ENCODE results near the gene SUPT6H.

SUPT6H gene

DNA sequence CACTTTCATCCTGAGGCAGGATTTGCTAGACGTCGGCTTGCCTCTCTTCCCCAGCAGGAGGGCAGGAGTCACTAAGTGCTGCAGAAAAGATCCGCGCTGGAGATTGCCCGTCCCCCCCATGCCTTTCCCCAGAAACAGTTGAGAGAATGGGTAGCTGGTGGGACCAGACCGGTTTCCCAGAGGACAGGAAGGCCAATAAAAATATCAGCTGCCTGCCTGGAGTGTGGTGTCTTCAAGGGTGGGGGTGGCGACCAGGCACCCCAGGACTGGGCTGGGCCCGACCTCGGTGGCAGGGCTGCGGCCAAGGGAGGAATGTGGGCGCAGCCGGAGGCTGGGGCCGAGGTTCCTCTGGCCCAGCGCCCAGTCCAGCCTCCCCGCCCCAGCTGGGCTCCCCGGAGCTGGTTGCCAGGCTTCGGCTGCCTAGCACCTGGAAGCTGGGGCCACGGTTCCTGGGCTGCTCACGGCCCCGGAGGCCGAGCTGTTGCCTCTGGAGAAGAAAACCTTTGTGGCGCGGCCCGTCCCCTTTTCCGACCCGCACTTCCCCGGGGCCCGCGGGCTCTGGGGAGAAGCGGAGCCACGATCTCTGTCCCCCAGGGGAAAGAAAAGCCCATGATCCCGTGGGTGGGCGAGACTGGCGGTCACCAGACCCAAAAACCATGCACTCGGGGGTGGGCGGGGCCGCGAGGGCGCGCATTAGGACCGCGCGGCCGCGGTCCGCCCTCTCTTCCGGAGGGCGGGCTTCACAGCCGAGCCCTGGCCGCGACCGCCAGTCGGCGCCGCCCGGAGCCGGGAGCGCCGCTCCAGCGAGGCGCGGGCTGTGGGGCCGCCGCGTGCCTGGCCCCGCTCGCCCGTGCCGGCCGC, 81.5 kb downstream of the SUPT6H start, which contains the start of gene TRAF4:
TRAF4 (plus strand) TSS at position 769 of the 861 bp plus-strand sequence. CDS start 102 bp downstream, outside the sequence.
- ChIA-PET CTCF (interaction anchor here (1.2 to 16.7 kb wide), 3 partner anchors 18 to 207 kb away, joined by 3 to 445 read pairs (median 6); partner anchors contain the start of genes NEK8, RPL23A and TLCD1), POLR2A (interaction anchor here (0.6 to 14.1 kb wide), 18 partner anchors 8 to 208 kb away, joined by 3 to 448 read pairs (median 4); partner anchors contain the start of genes FAM222B, NEK8, PHF12 and PROCA1)
- Histone ChIP-seq H3K4me1 (ENCODE audit: control insufficient read depth, insufficient read depth, low read length) (peaks cover 11% of the 10 kb centered on the region; the same call in 1 of the 2 replicates), H3K36me3 (ENCODE audit: control insufficient read depth in 2 of 2, insufficient read depth in 1 of 2, low read length in 2 of 2) (peaks cover under 1 to 58% of the 10 kb centered on the region in 2 experiments; a peak in 2 of 3 replicates), H3K9me3 (ENCODE audit: control insufficient read depth, insufficient read depth, low read depth, low read length) (no peaks in the 10 kb centered on the region), H3K27ac (ENCODE audit: extremely low read depth, low read depth, low read length) (peak within 1 kb of the TSS; percentile 94), H3K4me3 (ENCODE audit: low read depth, low read length) (peak within 1 kb of the TSS; percentile 69)
- no peak for TF ChIP-seq ZNF518A (tag by site-specific recombination; conservative IDR thresholded peaks at IDR 0.05; ENCODE audit: low read depth)
- TF ChIP-seq ZNF596 (tag by site-specific recombination; IDR thresholded peaks at IDR 0.05): 0 out of 2 replicates have a peak, but pooled peaks have one; percentile 3
- TF ChIP-seq, protein P1, sequence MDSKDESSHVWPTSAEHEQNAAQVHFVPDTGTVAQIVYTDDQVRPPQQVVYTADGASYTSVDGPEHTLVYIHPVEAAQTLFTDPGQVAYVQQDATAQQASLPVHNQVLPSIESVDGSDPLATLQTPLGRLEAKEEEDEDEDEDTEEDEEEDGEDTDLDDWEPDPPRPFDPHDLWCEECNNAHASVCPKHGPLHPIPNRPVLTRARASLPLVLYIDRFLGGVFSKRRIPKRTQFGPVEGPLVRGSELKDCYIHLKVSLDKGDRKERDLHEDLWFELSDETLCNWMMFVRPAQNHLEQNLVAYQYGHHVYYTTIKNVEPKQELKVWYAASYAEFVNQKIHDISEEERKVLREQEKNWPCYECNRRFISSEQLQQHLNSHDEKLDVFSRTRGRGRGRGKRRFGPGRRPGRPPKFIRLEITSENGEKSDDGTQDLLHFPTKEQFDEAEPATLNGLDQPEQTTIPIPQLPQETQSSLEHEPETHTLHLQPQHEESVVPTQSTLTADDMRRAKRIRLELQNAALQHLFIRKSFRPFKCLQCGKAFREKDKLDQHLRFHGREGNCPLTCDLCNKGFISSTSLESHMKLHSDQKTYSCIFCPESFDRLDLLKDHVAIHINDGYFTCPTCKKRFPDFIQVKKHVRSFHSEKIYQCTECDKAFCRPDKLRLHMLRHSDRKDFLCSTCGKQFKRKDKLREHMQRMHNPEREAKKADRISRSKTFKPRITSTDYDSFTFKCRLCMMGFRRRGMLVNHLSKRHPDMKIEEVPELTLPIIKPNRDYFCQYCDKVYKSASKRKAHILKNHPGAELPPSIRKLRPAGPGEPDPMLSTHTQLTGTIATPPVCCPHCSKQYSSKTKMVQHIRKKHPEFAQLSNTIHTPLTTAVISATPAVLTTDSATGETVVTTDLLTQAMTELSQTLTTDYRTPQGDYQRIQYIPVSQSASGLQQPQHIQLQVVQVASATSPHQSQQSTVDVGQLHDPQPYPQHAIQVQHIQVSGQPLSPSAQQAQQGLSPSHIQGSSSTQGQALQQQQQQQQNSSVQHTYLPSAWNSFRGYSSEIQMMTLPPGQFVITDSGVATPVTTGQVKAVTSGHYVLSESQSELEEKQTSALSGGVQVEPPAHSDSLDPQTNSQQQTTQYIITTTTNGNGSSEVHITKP (tag by site-specific recombination; IDR thresholded peaks at IDR 0.05): peak; percentile 33
- no peak for TF ChIP-seq ZNF138 (tag by site-specific recombination; IDR thresholded peaks at IDR 0.05; ENCODE audit: borderline replicate concordance)
- TF ChIP-seq ZNF280D (tag by site-specific recombination; IDR thresholded peaks at IDR 0.05): 0 out of 2 replicates have a peak, but pooled peaks have one; percentile 0
- no peak for TF ChIP-seq ZNF202 (tag by site-specific recombination; IDR thresholded peaks at IDR 0.05; ENCODE audit: borderline replicate concordance)
- TF ChIP-seq, protein P2, sequence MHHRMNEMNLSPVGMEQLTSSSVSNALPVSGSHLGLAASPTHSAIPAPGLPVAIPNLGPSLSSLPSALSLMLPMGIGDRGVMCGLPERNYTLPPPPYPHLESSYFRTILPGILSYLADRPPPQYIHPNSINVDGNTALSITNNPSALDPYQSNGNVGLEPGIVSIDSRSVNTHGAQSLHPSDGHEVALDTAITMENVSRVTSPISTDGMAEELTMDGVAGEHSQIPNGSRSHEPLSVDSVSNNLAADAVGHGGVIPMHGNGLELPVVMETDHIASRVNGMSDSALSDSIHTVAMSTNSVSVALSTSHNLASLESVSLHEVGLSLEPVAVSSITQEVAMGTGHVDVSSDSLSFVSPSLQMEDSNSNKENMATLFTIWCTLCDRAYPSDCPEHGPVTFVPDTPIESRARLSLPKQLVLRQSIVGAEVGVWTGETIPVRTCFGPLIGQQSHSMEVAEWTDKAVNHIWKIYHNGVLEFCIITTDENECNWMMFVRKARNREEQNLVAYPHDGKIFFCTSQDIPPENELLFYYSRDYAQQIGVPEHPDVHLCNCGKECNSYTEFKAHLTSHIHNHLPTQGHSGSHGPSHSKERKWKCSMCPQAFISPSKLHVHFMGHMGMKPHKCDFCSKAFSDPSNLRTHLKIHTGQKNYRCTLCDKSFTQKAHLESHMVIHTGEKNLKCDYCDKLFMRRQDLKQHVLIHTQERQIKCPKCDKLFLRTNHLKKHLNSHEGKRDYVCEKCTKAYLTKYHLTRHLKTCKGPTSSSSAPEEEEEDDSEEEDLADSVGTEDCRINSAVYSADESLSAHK (tag by site-specific recombination; IDR thresholded peaks at IDR 0.05): peak; percentile 93
- no peak for TF ChIP-seq BCL11B (tag by site-specific recombination; IDR thresholded peaks at IDR 0.05; ENCODE audit: low read depth)
- TF ChIP-seq GLI2 (tag by site-specific recombination; IDR thresholded peaks at IDR 0.05; ENCODE audit: borderline replicate concordance, low read depth): no peak
- TF ChIP-seq SP3 (tag by site-specific recombination; IDR thresholded peaks at IDR 0.05): peak; percentile 58
- TF ChIP-seq ZNF776 (tag by site-specific recombination; IDR thresholded peaks at IDR 0.05; ENCODE audit: borderline replicate concordance): no peak
- TF ChIP-seq SETDB1 (IDR thresholded peaks at IDR 0.05; ENCODE audit: insufficient read length, low read length): no peak
- no peak for TF ChIP-seq HOXD13 (CRISPR knock-in tag; IDR thresholded peaks at IDR 0.05; ENCODE audit: borderline replicate concordance)
- TF ChIP-seq ZNF24 (tag by site-specific recombination; IDR thresholded peaks at IDR 0.05): 0 out of 2 replicates have a peak, but pooled peaks have one; percentile 51
- no peak for TF ChIP-seq ZNF555 (tag by site-specific recombination; conservative IDR thresholded peaks at IDR 0.05)
- TF ChIP-seq ZNF132 (tag by site-specific recombination; IDR thresholded peaks at IDR 0.05; ENCODE audit: borderline replicate concordance): no peak
- TF ChIP-seq ZXDB (tag by site-specific recombination; IDR thresholded peaks at IDR 0.05): no peak
- TF ChIP-seq ZNF324 (tag by site-specific recombination; IDR thresholded peaks at IDR 0.05): 0 out of 2 replicates have a peak, but pooled peaks have one; percentile 8
- no peak for TF ChIP-seq ZNF362 (tag by site-specific recombination; IDR thresholded peaks at IDR 0.05)
